GM18526 (cell line): ENCODE data around the gene PAMR1.

Source experiments
- POLR2A ChIP-seq: IDR thresholded peaks from 3 replicates; pipeline ENCODE4 v1.6.1; 2011; ENCODE audit not compliant: insufficient read length; ENCODE audit errors: extremely low read depth

PAMR1 gene

DNA sequence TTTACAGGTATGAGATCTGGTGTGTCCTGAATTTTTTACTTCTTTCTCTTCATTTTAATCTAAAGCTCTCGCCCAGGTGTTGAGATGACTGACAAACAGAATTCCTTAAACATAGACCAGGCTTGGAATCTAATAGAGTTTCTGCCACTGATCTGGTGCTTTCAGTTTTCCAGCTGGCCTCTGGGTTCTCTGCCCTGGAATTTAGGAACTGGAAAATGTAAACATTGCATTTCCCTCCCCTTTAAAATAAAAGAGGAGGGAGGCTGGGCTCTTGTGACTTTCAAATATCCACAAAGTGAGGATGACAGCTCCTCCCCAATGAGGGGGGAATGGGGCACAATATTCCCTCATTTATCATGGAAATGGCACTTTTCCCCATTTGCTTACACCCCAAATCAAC lies 5.0 kb downstream of the PAMR1 start:
- TF ChIP-seq POLR2A: no peak

DNA sequence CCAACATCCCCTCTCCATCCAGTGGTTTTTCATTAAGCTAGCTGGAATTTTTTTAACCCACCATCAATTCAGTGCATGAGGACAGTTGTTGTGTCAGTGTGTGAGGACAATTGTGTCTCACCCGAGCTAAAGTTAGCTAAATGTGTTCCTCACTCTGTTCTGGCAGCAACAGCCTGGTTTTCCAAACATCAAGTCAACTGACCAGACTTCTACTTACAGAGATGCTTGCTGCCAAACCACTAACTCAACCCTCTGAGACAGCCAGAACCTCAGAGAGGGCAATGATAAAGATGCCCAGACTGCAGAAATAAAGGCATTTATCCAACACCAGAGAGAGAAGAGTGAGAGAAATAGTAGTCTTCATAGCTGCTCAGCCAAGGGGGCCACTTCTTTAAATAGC lies 6.7 kb downstream of the PAMR1 start:
- no peak for TF ChIP-seq POLR2A

DNA sequence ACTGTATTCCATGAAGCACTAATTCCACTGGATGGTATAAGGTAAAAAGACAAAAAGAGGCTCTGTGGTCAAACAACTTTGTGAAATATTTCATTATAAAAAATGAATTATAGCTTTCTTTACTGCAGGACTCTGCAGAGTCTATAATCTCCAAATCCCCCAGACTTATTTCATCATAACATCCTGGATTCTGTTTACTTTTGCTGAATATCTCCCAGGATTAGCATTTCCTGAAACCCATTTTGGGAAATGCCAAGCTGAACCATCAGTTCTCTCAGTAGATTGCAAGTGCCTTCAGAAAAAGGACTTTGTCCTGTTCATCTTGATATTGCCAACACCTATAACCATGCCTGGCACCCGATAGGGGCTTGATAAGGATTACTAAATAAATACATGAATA lies 7.9 kb downstream of the PAMR1 start:
- TF ChIP-seq POLR2A: no peak

DNA sequence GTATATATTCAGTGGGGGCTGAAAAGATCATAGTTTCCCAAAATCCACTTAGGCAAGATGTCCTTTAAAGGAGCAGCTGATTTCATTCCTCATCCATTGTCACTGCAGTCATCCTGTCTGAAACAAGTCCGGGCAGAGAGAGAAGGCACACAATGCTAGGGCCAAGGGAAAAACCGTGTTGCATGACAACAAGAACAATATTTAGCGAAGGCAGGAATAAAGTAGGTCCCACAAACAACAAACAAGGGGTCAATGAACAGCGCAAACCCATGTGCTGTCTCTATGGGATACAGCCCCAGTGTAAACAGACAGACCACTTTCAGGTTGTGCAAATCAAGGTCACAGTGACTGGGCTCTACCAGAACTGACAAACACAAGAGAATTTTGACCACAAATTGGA lies 9.0 kb downstream of the PAMR1 start:
- TF ChIP-seq POLR2A: no peak

DNA sequence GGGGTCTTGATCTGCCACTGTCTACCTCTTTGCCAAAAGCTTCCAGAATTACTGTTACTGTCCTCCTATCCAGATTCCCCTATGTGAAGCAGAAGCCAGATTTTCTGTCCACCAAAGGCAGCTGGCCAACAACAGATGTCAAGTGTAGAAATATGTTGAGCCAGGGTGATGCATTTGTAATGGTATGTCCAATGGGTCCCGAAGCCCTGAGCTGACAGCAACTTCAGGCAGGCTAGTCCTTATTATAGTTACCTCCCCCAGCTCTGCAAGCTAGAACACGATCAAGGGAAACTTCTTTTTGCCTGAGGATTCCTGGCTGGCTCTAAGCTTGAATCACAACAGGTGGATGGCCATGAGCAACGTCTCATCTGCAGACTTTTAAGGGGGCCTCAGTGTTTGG lies 10.2 kb downstream of the PAMR1 start:
- TF ChIP-seq POLR2A: no peak

DNA sequence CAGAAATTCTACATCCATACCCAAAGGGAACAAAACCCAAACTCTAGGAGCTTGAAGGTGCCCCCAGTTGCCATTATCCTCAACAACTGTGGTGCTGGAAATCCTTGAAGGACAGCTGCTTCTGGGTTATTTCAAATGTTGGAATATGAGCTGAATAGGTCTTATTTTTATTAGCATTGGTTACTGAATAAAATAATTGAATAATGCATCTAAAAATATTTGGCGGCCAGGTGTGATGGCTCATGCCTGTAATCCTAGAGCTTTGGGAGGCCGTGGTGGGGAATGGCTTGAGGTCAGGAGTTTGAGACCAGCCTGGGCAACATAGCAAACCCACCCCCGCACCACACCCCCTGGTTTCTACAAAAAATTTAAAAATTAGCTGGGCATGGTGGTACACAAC lies 10.9 kb downstream of the PAMR1 start:
- no peak for TF ChIP-seq POLR2A

DNA sequence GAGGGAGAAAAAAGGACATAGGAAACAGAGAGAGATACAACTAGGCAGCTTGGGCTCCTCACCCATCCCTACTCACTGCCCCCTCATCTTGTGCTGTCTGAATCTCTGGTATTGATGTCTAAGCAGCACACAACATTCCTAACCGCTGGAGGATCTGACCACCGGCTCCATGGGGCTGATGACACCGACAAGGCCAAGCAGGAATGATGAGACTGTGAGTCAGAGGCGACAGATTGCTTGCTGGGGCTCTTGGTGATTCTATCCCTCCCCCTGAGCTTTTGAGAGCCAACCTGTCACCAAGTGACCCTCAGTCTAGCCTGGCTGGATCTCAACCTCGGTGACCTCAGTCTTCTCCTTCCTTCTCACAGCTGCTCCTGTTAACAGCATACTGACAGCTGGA lies 13.8 kb downstream of the PAMR1 start:
- TF ChIP-seq POLR2A: no peak

DNA sequence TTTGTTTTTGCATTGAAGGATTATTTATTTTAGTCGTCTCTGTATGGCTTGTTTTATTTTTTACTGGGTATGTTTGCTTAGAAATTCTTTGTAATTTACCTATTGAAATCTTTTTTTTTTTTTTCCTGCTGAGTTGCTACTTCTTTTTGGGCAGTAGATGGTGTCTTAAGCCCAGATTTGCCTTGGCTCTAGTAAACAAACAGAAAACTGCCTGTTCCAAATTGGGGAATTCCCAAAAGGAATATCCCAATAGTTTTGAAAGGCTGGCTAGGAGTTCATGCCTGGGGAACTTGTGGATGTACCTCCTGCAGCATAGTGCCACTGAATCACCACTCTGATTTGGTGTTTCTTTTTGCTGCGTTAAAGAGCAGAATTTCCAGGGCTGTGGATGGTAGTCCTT lies 17.7 kb downstream of the PAMR1 start:
- TF ChIP-seq POLR2A: no peak

DNA sequence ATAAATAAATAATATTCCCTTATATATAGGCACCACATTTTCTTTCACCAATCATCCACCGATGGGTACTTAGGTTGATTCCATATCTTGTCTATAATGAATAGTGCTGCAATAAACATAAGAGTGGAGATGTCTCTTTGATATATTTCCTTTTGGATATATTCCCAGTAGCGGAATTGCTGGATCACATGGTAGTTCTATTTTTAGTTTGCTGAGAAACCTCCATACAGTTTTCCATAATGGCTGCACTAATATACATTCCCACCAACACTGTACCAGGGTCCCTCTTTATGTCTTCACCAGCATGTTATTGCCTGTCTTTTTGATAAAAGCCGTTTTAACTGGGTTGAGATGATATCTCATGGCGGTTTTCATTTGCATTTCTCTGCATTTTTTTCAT lies 23.6 kb downstream of the PAMR1 start:
- no peak for TF ChIP-seq POLR2A

DNA sequence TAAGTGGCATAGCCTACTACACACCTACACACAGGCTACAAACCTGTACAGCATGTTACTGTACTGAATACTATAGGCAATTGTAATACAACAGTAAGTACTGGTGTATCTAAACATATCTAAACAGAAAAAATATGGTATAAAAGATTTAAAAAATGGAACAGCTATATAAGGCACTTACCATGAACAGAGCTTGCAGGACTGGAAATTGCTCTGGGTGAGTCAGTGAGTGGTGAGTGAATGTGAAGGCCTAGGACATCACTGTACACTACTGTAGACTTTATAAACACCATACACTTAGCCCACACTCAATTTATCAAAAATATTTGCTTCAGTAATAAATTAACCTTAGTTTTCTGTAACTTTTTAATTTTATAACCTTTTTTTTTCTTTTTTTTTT lies 24.7 kb downstream of the PAMR1 start:
- no peak for TF ChIP-seq POLR2A

DNA sequence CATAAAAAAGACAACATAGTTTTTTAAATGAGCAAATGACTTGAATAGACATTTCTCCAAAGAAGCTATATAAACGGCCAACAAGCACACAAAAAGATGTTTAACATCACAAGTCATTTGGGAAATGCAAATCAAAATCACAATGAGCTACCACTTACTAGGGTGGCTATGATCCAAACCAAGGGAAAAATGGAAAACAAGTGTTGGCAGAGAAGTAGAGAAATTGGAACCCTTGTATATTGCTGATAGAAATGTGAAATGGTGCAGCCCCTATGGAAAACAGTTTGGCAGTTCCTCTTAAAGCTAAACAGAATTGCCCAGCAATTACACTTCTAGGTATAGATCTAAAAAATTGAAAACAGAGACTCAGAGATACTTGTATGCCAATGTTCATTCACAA lies 29.0 kb downstream of the PAMR1 start:
- no peak for TF ChIP-seq POLR2A

DNA sequence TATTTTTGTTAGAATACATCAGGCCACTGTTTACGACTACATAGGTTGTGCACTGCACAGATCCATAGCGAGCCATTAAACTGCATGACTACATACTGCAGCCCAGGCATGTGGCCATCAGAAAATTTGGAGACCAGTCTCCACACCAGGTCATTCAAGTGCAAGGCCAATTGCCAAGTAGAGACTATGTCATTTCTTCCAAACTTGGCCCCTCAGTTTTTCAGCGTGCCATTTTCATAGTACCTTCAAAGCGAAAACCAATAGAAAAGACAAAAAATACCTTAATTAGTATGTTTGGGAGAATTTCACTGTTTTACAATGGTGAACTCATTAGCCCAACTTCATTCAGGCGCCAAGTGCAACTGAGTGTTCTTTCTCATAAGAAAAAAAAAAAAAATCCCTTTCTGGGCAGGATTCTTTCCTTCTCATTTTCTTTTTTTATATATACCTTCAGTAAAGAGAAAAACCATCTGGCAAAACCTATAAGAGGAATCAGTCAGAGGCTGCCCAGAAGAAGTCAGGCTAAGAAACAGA lies 30.4 kb downstream of the PAMR1 start:
- TF ChIP-seq POLR2A: no peak

DNA sequence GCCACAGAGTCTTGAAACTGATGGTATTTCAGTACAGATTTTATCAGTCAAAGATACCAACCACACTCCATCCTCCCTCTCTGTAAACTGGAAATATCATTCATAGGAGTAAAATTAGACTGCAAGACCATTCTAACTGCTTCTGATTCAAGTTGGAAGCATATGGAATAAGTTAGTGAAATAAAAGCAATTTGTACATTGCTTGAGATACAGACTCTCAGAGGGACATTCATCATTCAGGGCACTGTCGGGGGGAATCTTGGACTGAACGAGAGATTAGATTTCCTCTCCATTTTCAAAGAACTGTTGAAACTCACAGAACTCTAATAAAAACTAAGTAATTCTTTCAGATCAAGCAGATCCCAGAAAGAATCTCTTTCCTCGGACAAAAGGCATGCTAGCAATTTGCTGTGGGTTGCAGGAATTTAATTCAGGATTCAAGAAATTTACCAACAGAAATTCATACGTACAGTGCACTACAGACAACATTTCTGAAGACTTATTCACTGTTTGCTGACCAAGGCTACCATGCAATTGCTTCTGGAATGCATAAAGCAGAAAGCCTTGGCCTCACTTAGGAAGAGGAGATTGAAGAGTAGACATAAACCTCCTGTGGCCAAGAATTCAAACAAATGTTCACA lies 34.1 kb downstream of the PAMR1 start:
- TF ChIP-seq POLR2A: no peak

DNA sequence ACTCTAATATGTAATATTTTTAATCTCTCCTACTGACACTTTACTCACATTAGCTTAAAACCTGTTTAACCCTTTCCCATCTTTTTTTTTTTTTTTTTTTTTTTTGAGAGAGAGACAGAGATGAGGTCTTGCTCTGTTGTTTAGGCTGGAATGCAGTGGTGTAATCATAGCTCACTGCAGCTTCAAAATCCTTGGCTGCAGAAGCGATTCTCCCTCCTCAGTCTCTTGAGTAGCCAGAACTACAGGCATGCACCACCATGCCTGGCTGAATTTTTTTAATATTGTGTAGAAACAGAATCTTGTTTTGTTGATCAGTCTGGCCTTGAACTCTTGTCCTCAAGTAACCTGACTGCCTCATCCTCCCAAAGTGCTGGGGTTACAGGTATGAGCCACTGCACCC lies 37.3 kb downstream of the PAMR1 start:
- TF ChIP-seq POLR2A: no peak

DNA sequence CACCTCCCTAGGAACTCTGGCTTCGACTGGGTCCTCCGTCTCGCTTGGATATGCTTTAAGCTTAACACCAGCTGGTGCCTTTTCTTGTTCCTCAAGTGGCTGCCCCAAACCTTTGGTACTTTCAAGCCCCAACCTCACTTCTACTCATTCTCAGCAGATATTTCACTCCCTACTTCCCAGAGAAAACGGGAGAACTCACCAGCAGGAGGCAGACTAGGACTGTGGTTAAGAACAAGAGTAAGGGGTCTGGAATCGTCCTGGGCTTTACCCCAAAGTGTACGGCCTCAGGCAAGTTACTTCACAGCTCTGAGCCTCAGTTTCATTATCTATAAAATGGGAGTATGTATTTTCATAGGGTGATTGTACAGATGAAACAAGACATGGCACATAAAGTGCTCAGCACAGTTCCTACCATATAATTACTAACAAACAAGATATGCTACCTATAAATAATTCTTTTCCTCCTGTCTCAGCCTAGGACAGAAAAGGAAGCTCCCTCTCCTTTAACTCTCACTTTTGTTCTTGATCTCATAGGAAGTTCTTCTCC lies 37.8 kb downstream of the PAMR1 start:
- TF ChIP-seq POLR2A: no peak

DNA sequence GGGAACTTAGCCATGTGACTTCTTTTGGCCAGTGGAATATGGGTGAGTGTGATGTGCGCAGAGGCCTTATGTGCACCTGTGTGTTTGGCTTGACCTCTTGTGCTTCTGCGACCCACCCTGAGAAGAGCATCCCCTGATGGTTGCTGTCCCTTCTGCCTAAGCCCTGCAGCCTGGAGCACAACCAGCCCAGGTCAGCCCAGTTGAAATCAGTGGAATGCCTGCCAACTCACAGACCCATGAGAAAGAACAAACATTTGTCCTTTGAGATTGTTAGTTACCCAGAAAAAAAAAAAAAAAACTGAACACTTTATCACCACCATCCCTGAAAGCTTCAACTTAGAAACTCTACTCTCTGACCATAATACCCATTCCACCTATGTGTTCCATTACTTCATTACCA lies 38.5 kb downstream of the PAMR1 start:
- no peak for TF ChIP-seq POLR2A

DNA sequence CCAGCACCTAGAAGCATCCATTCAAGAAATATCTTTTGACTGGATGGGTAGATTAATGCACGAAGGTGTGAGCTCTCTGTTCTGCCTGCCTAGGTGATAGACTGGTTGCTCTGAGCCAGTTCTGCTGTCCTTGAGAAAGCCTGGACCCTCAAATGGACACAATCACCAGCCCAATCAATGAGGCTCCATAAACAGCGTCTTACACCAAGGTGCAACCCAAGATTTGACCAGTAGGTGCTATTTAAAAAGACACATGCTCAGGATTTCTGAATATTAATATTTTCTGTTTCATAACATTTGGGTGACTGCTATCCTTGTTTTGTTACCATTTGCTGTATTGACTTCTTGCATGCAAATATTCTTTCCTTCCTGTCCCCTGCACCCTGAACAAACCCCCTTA lies 39.0 kb downstream of the PAMR1 start:
- TF ChIP-seq POLR2A: no peak

DNA sequence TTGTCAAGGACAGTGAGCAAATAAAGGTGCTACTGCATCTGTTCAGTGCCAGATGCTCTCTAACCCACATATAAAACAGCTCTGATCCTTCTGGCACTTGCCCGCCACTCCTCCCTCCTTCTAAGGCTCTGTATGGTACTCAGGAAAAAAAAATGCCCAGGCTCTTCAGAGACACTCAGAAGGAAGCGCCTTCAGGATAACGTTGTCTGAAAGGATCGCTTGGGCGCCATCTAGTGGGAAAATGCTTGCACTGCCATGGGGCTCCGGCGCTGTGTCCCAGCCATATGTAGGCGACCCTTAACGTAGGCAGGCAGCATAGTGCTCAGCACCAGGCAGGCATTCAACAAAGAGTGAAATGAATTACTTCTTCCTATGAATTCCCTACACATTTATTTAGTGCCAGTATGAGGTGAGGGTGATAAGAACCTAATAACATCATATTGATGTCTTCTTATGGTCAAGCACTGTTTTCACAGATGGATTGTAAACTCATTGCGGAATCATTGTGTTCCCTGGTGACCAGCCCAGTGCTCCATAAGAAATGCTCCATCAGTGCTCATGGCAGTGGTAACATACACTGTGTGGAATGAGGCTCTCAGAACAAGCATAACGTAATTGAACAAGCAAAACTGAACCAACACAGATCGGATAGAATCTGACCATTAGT lies 39.6 kb downstream of the PAMR1 start:
- TF ChIP-seq POLR2A: no peak
